Rectal smooth muscle tissue (tissue), 1 donor: ENCODE measurements around the gene RSPH4A.

Source experiments
- H3K27ac ChIP-seq: one replicate; pipeline ENCODE4 v1.7.0; 2013; ENCODE audit warnings: low read depth, low read length, inconsistent platforms
- H3K27me3 ChIP-seq: one replicate; pipeline ENCODE4 v1.7.0; 2013; ENCODE audit warnings: low read length; ENCODE audit not compliant: control insufficient read depth, insufficient read depth
- H3K36me3 ChIP-seq: one replicate; pipeline ENCODE4 v1.7.0; 2013; ENCODE audit warnings: low read length; ENCODE audit not compliant: control insufficient read depth, insufficient read depth
- H3K4me1 ChIP-seq: one replicate; pipeline ENCODE4 v1.7.0; 2013; ENCODE audit warnings: low read length; ENCODE audit not compliant: control insufficient read depth, insufficient read depth
- H3K4me3 ChIP-seq: one replicate; pipeline ENCODE4 v1.7.0; 2013; ENCODE audit warnings: low read length
- H3K9ac ChIP-seq: one replicate; pipeline ENCODE4 v1.7.0; 2013; ENCODE audit warnings: low read length

Gene RSPH4A

GRCh38 chr6:116682334-116682712 is 66.0 kb downstream of the RSPH4A start:
- H3K36me3 ChIP-seq = no peaks in the 10 kb centered on the region
- no peaks in the 10 kb centered on the region for H3K4me1 ChIP-seq
- H3K4me3 ChIP-seq = peak overlapping the region; percentile 93
- H3K27me3 ChIP-seq = no peaks in the 10 kb centered on the region
- no peak overlapping the region for H3K9ac ChIP-seq
- no peak overlapping the region for H3K27ac ChIP-seq
